GM19452 (cell line): ENCODE results near the gene CD46.
"Not testable (repeated sequence)": the region's sequence is repeated elsewhere in the genome, so short reads cannot be mapped to it uniquely, and the experiment has no call there.

Experiments used
- ATAC-seq: cut with Tn5 transposase; IDR thresholded peaks from one replicate; pipeline ENCODE4 v1.9.1; 2021; ENCODE audit not compliant: unreplicated experiment

CD46 gene

DNA sequence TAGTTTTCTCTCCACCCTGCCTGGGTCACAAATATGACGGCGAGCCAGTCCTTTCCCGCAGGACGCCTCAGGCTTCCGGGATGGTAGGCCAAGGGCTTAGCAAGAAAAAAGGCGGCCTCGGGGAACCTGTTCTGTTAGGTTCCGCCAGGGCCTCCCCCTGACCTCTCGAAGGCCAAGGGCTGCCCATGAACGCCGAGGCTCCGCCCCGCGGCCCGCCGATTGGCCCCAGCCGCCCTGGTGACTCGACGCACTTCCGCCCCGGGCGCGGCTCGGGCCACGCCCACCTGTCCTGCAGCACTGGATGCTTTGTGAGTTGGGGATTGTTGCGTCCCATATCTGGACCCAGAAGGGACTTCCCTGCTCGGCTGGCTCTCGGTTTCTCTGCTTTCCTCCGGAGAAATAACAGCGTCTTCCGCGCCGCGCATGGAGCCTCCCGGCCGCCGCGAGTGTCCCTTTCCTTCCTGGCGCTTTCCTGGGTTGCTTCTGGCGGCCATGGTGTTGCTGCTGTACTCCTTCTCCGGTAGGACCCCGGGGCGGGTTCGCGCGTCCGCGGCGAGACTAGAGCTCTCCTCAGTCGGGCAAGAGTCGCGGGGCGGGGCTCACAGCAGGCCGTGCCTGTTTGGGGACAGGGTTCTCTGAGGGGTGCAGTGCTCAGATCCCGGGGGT is at the start of gene CD46:
CD46 (plus strand) TSS at position 265 of the 666 bp plus-strand sequence; CDS start at position 424, 159 bp downstream.
- peak; percentile 97 for ATAC-seq

- ATAC-seq: no peak
These were observed 49.5 kb upstream of the CD46 start for GRCh38 chr1:207702317-207702716.

- no peak for ATAC-seq
These were observed 48.1 kb upstream of the CD46 start for GRCh38 chr1:207703712-207704111.

GRCh38 chr1:207708004-207708403 is 43.9 kb upstream of the CD46 start:
- ATAC-seq: not testable (repeated sequence)

- ATAC-seq: no peak
These were observed 40.6 kb upstream of the CD46 start for GRCh38 chr1:207711285-207711684.

DNA sequence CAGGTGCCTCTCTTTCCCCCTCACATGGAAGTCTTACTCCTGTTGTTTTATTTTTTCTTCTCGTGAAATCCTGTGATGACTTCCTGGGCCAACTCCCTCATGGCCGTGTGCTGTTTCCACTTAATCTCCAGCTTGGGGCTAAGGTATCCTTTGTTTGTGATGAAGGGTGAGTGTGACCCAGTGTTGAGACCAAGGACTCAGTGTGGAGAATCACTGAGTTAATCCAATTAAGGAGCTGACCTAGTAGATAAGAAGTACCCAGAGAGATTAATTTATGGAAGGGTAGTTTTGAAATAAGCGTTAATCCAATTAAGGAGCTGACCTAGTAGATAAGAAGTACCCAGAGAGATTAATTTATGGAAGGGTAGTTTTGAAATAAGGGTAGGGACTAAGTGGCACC is 39.2 kb upstream of the CD46 start:
- not testable (repeated sequence) for ATAC-seq

DNA sequence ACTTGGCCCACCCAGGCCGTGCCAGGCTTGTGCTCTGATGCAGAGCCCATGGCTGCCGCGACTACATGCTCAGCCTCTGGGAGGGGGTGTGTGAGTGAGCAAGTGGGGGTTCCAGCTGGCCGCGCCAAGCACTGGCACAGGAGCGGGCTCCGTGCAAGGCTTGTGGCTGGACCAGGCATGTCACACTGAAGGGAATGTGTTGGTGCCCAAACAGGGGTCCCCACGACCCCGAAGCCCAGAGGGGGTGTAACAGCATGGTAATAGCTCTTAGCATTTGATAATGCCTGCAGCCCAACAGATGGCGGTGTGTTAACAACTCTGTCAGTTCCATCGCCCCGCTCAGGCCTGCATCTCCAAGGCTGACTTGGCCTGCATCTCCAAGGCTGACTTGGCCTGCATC is 38.3 kb upstream of the CD46 start:
- ATAC-seq: no peak

DNA sequence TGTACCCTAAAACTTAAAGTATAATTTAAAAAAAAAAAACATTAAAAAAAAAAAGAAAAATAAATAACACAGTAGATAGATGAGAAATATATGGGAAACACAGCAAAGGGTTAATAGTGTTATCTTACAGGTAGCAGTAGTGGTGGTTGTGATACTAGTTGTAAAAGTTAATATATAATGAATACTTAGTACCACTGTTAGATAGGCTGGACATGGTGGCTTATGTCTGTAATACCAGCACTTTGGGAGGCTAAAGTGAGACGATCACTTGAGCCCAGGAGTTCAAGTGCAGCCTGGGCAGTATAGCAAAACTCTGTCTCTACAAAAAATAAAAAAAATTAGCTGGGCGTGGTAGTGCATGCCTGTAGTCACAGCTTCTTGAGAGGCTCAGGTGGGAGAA is 32.6 kb upstream of the CD46 start:
- ATAC-seq: no peak

DNA sequence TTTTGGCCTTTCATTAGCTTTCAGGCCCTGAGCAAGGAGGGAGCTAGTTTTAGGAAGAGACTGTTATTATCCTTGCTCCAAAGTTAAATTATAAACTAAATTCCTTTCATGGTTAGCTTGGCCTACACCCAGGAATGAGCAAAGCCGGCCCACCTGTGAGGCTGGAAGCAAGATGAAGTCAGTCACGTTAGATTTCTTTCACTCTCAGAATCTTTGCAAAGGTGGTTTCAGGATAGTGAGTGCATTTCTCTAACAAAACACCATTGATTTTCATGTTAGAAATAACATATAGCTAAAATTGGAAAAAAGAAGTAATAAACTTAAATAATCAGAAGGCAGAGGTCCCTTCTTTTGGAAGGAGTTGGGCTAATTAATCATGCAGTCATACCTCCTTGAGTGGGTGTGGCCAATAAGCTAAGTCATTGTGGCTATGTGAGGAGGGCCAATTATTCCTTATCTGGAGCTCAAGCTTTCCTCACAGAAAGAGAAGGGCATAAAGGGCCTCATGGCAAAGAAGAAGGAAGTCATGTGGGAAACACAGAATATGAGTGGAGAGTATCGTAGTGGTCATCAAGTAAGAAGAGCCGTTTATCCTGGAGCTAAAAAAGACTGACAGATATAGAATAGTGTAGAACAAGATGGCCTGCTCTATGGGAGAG is 23.5 kb upstream of the CD46 start:
- ATAC-seq: not testable (repeated sequence)

DNA sequence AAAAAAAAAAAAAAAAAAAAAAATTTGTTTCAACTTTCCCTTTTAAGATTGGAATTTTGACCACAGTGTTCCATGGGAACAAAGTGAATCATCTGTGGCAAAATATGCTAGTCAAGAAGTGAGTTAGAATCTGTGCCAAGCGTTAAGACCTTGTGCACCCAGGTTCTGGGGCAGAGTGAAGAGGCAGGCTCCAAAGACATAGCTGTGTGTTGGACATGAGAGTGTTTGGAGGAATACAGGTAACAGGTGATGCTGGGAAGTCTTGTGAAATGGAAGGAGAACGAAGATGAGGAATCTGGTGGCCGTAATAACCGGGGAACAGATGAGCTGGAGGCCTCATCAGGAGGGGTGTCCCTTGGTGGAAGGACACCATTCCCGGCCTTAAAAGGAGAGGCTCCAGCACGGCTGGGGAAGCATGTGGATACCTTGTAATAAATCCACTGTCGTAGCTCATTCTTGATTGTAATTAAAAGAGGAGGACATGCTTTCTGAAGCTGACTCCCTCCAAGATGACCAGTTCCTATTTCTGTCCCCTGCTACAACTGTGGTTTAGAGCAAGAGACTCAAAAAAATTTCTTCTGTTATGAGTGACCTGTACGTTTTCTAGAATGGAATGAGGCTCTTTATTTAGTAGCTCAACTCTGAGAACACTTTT is 14.2 kb upstream of the CD46 start:
- ATAC-seq: not testable (repeated sequence)

- ATAC-seq: not testable (repeated sequence)
These were observed 13.6 kb upstream of the CD46 start for GRCh38 chr1:207738158-207738659.

DNA sequence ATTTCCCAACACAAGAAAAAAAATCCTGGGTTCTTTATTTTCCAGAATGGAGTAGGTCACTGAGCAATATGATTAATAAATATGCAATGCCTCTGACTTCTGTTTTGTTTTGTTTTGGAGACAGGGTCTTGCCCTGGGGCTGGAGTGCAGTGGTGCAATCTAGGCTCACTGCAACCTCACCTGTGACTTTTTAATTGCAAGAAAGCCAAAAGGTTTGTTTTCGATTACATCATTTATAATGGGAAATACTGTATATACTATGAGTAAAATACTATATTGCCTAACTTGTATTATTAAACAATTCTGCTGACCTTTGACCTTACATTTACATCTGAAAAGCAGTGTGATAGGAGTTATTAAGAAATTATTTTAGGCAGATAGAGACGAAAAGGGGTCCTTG is 11.6 kb upstream of the CD46 start:
- no peak for ATAC-seq

- no peak for ATAC-seq
These were observed 8.9 kb upstream of the CD46 start for GRCh38 chr1:207742850-207743555.

- ATAC-seq: no peak
These were observed 7.8 kb upstream of the CD46 start for GRCh38 chr1:207744000-207744534.

DNA sequence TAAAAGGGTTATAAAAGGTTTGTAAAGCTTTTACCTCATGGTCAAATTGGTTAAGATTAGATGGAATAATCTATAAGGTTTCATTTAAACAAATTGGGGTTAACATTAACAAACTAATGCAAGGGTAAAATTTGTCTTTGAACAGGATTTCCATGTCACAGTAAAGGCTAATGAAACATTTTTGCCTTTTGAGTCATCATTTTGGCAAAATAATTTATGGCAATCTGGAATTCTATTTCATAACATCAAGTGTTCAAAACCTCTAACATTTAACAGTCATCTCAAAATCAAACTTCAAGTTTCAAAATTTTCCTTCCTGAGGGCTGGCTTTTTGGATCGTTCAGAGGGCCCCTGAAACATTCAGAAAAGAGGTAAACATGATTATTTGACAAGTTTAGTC is 6.6 kb upstream of the CD46 start:
- ATAC-seq: no peak

- no peak for ATAC-seq
These were observed 5.8 kb upstream of the CD46 start for GRCh38 chr1:207745839-207746767.

GRCh38 chr1:207747627-207748492 is 4.0 kb upstream of the CD46 start:
- ATAC-seq: no peak

- ATAC-seq: no peak
These were observed 2.9 kb upstream of the CD46 start for GRCh38 chr1:207748737-207749528.
